NCI-H748 (cell line): ENCODE data around the gene PDHX.

ENCODE experiments used
- DNase-seq: peaks from one replicate; lab custom pipeline; 2025; ENCODE audit not compliant: unreplicated experiment; lab: John Stamatoyannopoulos, UW

PDHX gene

DNA sequence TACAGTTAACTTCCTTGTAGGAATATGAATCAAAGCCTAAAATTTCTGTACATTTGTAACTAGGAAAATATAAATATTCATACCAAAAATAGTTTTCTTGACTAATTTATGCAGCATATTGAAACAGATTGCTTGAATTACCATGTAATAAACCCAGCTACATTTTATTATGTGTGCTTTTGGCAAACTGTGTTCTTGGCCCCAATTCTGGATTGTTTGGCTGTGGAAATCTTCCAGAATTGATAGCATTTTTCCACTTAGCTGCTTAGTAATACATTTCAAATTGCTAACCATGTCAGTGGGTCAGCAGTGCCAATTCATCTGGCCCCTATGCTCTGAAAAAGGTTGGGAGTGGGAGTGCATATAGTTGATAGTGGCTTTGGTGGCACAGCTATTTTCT is 32.3 kb downstream of the PDHX start:
- DNase-seq = no peak

DNA sequence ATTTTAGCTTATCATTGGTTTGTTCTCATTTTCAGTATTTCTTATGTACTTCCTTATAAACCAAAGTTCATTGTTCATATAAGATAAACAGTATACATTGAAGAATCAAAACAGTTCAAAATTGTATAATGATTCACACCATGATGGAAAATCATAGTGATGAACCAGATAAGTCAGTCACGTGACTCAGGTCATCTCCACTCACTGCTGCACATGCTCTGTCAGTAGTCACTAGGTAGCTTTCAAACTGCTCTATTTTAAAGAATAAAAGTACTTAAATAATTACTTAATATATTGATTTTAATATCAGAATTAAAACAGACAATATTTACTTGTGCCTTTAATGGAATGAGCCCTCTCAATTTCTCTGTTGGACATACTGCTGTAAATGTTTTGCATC is 37.5 kb downstream of the PDHX start:
- no peak for DNase-seq

DNA sequence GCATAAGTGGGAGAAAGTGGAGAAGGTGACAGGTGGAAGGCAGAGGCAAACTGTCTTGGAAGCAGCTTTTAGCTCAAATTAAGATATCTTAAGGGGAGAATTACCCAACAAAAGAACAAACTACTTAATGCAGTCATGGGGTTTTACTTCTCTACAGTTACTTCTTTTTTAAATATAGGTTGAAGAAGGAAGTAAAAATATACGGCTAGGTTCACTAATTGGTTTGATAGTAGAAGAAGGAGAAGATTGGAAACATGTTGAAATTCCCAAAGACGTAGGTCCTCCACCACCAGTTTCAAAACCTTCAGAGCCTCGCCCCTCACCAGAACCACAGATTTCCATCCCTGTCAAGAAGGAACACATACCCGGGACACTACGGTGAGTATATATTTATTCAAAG is 40.8 kb downstream of the PDHX start:
- no peak for DNase-seq

DNA sequence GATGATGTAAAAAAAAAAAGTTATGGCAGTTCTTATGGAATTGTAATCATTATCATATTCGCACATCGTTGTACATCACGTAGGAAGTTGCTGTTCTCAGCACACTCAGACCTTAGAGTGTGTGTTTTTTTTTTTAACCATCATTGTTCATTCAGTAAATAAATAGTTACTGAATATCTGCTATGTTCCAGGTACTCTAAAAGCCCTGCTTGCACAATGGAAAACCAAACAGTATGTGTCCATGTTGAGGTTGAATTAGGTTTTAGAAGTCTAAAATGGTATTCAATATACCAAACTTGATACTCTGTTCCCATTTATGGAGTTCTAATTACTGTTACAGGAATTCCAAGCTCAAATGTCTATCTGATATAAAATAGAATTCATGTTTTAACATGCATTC is 41.2 kb downstream of the PDHX start:
- DNase-seq = no peak

DNA sequence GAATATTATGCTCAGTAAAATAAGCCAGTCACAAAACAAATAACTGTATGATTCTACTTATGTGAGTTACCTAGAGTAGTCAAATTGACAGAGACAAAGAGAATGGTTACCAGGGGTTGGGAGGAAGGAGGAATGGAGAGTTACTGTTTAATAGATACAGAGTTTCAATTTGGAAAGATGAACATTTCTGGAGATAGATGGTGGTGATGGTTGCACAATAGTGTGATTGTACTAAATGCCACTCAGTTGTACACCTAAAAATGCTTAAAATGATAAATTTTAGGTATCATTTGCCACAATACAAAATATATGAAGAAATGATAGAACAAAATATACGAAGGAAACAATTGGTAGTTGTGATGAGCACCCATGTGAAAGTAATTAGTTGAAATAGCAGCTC is 43.4 kb downstream of the PDHX start:
- DNase-seq = peak; percentile 8

DNA sequence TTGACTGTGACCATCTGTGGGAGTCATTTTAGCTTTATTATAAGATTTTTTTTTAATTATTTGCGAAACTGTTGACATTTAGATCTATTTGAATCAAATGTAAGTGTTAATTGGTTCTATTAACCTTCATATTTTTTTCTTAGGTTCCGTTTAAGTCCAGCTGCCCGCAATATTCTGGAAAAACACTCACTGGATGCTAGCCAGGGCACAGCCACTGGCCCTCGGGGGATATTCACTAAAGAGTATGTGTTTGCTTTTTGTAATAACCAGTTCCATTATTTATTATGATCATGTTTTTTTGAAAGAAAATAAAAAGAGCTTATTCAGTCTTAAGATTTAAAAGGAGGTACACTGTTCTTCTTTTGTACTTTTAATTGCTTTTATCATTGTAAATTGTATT is 43.9 kb downstream of the PDHX start:
- peak; percentile 68 for DNase-seq

DNA sequence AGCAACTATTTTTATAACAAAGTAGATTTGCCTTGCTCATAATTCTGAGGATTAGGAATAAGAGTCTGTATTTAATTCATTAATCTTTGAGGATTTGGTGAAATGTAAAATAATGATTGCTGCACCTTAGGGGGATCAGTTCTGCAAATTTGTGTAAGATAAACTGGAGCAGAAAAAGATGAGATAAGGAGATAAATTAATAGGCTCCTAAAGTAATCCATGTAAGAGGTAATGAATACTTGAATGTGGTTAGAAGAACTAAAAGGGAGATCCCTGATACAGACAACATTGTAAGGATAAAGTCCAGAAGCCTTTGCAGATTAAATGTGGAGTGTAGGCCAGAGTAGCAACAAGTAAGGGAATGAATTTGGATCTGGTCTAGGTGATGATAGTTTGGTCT is 45.6 kb downstream of the PDHX start:
- no peak for DNase-seq

DNA sequence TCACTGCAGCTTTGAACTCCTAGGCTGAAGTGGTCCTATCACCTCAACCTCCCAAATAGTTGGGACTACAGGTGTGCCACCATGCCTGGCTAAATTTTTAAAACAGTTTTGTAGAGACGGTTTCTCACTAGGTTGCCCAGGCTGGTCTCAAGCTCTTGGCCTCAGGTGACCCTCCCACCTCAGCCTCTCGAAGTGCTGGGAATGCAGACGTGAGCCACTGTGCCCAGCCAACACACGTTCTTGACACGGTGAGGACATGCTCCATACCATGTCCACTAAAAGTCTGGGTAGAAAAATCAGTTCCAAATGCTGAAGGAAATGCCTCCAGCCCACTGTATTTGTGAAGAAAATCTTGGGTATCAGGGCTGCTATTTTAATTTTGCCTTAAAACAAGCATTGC is 46.9 kb downstream of the PDHX start:
- DNase-seq = no peak

DNA sequence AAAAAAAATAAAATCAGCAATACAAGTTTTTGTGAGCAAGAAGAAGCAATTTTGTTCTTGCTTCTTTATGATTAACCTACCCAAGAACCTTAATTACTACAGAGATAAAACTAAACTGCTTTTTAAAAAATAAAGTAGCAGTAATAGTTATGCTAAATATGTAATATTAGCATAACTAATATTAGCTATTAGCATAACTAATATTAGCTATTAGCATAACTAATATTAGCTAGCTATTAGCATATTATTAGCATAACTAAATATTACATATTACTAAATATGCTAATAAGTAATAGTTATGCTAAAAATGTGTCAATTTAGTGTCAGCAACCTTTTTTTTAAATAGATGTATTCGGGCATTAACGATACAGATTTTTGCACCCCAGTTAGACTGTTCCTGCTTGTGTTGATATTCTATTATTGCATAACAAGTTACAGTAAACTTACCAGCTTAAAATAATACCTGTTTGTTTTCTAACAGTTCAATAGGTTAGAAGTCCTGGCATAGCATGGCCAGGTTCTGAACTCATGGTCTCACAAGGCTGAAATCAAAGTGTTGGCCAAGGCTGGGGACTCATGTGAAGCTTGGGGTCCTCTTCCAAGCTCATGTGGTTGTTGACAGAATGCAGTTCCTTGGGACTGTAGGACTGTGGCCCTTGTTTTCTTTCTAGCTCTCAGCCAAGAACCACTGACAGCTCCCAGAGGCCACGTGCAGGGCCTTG is 48.4 kb downstream of the PDHX start:
- no peak for DNase-seq

DNA sequence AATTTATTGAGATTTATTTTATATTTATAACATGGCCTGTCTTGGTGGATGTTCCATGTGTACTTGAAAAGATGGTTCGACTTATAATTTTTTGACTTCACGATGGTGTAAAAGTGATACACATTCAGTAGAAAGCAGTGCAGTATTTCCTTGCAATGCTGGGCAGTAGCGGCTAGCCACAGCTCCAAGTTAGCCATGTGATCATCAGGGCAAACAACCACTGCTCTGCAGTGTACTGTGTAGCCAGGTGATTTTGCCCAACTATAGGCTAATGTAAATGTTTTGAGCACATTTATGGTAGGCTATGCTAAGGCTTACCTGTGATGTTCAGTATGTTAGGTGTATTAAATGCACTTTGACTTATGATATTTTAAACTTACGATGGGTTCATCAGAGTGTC is 52.4 kb downstream of the PDHX start:
- no peak for DNase-seq

DNA sequence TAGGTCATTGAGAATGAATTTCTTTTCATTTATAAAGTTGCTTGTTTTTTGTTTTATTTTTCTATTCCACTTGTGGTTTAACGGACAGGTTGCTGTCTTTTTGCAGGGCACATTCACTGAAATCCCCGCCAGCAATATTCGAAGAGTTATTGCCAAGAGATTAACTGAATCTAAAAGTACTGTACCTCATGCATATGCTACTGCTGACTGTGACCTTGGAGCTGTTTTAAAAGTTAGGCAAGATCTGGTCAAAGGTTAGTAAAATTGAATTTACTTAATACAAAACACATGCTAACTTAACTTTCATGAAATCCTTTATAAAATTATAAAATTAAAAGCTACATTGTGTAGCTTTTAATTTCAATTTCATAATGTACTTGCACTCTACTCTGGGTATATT is 53.6 kb downstream of the PDHX start:
- DNase-seq = no peak

DNA sequence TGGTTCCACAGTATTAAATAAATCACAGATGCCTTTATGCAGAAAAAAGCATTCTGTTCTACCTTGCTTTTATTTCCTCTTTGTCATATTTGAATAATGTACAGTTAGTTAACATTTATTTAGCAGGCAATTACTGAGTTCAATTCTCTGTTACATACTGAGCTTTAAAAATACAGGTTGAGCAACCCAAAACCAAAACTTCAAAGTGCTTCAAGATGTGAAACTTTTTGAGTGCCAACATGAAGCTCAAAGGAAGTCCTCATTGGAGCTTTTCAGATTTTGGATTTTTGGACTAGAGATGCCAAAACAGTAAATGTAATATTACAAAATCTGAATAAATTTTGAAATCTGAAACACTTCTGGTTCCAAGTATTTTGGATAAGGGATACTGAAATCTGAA is 54.1 kb downstream of the PDHX start:
- DNase-seq = no peak

DNA sequence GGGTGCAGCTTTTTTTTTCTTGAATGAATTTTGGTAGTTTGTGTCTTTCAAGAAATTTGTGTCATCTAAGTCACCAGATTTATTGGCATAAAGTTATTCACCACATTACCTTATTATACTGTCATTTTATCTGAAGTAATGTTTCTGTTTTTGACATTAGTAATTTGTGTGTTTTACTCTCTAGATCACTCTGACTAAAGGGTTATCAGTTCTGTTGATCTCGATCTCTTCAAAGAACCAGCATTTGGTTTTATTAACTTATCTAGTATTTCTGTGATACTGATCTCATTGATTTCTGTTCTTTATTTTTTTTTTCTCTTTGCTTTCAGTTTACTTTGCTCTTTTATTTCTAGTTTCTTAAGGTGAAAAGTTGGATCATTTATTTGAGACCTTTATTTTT is 55.5 kb downstream of the PDHX start:
- DNase-seq = no peak

DNA sequence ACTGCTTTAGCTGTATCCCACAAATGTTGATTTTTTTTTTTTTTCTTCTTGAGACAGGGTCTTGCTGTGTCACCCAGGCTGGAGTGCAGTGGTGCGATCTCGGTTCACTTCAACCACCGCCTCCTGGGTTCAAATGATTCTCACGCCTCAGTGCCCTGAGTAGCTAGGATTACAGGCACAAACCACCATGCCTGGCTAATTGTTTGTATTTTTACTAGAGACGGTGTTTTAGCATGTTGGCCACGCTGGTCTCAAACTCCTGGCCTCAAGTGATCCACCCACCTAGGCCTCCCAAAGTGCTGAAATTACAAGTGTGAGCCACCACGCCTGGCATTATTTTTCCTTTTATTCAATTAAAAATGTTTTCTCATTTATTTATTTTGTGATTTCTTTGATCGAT is 55.9 kb downstream of the PDHX start:
- no peak for DNase-seq

DNA sequence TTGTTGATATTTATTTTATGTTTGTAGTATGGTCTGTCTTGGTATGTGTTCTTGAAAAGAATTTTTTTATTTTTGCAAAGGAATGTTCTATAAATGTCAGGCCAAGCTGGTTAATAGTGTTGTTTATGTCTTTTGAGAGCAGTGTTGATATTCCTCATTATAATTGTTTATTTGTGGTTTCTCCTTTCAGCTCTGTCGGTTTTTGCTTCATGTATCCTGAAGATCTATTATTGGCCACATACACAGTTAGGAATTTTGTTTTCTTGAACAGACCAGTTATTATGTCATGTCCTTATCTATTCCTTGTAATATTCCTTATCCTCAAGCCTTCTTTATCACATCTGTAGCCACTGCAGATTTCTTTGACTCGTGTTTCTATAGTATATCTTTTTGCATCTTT is 56.5 kb downstream of the PDHX start:
- DNase-seq = no peak

DNA sequence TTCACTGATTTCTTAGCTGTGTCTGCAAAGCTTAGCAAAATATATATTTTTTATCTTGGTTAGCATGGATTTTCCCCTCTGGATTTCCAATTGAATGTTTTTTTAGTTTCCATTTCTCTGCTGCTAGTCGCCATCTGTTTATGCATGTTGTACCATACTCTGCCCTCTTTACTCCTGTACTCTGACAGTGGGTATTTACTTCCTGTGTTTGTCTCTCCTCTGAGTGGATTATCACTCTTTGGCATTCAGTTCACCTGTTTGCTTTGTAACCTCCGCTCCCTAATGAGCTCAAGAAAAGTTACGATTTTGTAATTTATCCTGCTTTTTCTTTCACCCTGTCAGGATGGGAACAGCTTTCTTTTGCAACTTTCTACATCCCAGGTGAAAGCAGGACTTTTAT is 59.1 kb downstream of the PDHX start:
- peak; percentile 21 for DNase-seq

DNA sequence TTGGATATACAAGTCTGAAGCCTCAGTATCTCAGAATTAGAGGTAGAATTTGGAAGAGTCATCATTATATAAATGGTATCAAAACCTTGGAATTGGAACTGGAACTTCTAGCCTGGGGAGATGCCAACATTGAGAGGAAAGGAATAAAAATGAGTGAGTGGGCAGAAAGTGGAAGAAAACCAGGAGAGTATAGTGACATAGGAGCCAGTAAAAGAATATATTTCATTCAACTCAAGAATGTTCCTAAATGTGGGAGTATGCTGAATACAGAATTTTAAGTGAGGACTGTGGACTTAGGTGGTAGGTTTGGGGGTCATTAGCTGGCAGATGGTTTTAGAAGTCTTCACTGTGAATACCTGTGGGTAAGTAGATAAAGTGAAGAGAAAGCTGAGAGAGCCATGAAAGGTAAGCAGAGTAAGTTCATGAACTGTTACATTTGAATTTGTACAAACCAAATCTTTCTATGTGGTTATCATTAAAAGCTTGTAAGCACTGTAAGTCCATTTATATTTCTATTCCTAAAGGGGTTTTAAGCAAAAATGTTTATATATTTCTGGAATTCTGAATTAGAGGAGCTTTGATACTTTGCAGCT is 60.2 kb downstream of the PDHX start:
- no peak for DNase-seq

DNA sequence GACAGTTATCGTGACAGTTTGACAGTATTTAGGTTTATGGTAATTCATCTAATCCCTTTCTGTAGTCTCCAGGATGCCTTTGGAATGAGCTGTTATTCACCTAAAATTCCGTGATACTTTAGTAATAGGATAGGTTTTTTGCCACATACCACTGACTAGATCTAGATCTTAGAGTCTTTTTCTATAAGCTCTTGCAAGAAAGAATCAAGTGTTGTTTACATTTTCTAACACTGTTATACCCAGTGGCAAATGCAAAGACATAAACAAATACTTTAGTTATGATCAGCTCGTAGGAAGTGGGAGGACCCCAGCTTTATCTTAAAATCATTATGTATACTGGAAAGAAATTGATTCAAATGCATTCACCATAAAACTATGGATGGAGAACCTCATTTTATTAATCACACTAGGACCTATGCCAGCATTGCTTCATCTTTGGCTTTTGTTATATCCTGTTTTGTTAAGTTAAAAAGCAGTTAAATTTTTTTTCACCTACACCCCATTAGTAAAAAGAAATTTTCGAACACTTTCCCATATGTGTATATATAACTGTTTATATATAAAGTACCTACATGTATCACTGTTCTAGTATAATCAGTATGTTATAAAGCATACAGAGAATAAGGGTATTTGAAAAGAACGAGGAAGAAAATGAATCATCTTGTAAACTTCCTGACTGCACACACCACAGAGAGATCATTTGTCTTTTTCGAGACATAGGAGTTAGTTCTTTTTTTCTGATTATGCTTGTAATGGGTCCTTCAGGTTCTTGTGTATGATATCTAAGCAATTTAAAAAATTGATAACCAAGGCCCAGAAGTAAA is 60.9 kb downstream of the PDHX start:
- DNase-seq = no peak

DNA sequence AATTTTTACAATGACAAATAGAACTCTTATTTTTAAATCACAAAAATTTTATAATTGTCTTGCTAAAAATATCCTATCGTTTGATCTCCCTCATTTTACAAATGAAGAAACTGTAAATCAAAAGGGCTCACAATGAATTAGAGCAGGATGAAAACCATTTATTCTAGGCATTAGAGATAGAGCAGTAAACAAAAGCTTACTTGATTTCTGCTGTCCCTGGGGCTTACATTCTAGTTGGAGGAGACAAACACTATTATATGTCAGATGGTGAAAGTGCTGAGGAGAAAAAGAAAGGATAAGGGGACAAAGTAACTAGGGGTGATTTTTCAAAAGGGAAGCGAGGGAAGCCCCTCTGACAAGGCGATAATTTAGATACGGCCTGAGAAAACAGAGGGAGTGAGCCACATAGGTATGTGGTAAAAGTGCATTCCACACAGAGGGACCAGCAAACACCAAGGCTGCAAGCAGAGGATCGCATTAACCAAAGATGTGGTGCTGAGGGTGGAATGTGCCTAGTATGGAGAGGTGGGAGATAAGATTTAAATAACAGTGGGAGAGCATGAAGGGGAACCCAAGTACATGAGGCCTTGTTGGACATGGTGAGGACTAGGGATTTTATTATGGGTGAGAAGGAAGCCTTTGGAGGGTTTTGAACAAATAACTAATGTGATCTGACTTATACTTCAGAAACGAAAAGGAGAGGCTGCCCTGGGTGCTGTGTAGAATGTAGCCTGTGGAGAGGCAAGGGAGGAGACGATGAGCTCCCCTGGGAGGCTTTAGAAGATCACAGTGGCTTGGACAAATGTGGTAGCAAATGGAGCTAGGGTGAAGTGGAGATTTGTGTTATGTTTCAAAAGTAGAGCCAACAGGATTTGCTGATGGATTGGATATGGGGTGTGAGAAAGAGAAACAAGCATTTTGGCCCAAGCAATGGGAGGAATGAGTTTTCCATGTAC is 62.1 kb downstream of the PDHX start:
- DNase-seq = no peak

DNA sequence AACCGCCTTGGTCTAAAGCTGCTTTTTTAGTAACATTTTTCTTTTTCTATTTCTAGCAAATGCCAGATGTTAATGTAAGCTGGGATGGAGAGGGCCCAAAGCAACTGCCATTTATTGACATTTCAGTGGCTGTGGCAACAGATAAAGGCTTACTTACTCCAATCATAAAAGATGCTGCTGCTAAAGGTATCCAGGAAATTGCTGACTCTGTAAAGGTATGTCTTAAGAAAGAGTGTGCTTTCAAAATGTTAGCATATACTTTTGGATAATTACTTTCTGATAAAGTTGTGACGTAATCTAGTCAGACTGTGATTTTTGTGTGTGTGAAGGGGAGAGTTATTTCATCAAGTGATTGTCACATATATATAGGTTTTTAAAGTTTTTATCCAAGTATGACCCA is 68.1 kb downstream of the PDHX start:
- DNase-seq = no peak

DNA sequence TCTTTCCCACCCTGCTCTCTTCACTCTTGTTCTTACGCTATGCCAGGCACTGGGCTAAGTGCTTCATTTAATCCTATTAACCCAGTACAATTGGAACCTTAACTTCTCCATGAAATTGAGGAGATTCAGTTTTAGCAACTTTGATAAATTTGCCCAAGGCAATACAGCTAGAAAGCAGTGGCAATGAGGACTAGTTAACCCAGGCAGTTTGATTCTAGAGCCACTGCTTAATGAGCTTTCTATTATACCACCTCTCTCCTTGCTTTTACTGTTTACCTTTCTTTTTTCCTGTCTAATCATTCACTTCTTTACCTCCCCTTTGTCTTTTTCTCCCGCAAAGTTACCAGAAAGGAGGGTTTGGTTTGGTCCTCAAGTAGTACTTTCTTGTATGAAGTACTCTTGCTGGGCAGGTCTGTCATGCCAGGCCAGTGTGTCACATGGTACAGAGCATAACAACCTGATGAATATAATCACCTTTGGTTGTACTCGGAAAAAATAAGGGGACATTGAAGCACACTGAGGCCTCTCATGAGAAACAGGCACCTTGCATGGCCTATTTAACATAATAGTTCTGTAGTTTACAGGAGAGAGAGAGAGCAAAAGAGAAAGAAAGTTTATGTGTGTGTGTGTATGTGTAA is 70.6 kb downstream of the PDHX start:
- no peak for DNase-seq
